G401.6 (cell line): ENCODE results near the gene RAB3IL1.
"Not testable (repeated sequence)": the region's sequence is repeated elsewhere in the genome, so short reads cannot be mapped to it uniquely, and the experiment has no call there.

Experiments used
- FAIRE-seq: peaks from 2 replicates; lab custom pipeline; 2012; peaks lifted over from hg19 to GRCh38; lab: Jason Lieb, UNC

Gene RAB3IL1

DNA sequence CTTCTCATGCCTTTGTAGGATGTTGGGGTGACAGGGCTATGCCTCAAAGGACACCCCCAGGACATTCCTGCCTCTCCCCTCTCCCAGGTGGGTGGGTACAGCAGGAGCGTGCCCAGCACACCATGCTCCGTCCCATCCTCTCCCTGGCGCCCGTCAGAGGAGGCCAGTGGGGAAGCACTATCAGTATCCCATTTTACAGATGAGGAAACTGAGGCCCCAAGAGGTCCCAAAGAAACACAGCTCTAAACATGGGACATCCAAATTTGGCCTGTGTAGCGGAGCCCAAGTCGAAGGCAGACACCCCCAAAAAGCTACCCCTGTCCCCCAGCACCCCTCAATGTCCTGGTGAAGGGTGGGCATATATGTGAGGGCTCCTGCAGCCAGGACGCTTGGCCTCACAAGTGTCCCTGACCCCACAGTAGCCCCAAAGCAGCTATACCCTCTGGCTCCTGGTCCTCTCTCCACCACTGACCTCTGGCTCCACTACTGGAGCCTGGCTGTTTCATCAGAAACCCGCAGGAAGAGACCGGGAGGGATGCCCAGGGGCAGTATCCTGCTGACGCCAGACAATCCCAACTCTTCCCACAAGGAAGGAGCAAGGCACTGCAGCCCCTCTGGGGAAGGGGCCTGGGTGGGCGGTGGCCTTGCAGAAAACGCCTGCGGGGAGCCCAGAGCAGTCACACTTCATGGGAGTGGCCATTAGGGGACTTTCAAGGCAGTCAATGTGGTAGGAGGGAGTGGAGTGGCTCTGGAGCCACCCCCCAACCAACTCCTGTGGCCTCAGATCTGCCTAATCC lies 31.4 kb downstream of the RAB3IL1 start:
- FAIRE-seq, result no peak

DNA sequence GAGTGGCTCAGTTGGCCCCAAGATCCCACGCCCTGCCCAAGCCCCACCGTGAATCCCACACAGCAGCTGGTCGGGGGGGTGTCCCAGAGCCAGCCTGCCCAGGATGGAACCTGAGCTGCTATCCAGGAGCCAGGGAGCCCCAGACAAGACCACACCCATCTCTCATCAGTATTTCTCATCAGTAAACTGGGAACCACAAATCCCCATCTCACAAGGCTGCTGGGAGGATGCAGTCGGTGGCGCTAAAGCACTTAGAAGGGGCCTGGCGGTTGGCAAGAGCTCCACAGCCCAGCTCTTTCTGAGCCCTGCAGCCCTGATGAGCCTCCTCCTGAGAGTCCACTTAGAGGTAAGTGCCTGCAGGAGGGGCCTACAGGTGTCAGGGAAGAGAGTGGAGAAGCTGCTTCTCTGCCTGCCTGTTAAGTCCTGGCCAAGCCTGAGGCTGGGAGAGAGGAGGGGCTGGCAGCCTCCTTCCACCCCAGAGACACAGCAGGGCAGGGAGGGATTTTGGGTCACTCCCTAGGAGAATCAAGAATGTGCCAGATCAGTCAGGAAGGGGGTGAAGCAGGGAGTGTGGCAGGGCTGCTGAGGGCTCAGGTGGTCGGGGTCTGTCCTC lies 32.1 kb downstream of the RAB3IL1 start:
- FAIRE-seq, result no peak

DNA sequence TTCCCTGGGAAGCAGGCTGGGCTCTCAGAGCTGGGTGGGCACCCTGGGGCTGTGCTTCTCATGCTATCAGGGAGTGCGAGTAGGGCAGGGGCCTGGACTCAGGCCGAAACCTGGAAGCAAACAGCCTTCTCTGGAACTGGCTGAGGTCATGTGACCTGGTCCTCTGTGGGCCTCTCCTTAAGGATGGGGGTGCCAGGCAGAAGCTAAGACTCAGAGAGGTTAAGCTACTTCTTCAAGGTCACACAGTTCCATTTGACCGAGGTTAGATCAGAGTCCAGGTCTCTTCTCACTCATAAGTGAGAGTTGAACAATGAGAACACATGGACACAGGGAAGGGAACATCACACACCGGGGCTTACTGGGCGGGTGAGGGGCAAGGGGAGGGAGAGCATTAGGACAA lies 33.4 kb downstream of the RAB3IL1 start:
- no peak for FAIRE-seq

DNA sequence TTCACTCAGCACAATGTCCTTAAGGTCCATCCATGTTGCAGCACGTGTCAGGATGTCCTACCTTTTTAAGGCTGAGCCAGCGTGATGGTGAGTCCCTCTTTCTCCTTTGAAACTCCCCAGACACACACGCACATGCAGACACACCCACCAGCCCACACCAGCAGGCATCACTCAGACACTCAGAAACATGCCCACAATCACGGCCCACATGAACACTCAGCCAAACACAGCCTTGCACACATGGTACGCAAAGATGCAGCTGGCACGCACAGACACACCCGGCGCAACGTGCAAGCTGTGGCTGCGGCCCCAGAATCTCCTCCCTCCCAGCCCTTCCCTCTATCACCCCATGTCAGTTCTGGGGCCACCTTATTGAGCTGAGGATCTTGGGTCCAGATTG lies 34.0 kb downstream of the RAB3IL1 start:
- no peak for FAIRE-seq

DNA sequence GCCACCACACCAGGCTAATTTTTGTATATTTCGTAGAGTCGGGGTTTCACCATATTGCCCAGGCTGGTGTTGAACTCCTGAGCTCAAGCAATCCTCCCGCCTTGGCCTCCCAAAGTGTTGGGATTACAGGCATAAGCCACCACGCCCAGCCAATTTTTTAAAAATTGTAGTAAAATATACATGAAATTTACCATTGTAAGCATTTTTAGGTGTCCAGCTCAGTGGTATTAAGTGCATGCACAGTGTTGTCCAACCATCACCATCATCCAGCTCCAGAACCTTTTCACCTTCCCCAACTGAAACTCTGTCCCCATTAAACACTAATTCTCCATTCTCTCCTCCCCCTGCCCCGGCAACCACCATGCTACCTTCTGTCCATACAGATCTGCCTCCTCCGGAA lies 34.5 kb downstream of the RAB3IL1 start:
- no peak for FAIRE-seq

DNA sequence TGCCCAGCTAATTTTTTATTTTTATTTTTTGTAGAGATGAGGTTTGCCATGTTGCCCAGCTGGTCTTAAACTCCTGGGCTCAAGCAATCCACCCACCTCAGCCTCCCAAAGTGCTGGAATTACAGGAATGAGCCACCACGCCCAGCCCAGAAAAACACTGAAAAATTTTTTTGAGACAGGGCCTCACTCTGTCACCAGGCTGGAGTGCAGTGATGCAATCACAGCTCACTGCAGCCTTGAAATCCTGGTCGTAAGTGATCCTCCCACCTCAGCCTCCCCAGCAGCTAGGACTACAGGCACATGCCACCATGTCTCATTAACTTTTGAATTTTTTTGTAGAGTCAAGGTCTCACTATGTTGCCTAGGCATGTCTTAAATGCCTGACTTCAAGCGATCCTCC lies 35.1 kb downstream of the RAB3IL1 start:
- not testable (repeated sequence) for FAIRE-seq

DNA sequence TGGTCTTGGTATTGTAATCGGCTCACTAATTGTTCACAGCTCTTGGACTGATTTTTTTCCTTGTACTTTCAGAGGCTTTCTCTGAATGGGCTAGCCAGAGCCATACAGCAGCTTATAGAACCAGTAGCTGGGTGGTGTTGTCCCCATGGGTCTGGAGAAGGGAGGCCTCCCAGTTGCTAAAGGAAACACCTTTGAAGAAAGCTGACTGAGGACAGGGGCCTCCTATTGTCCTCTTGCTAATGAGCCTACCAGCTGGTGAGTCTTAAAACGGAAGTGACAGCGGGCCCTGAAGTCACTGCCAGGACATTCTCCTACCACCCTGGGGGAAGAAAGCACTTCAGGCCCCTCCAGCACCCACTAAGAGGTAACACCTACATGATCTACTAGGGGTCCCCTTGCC lies 36.0 kb downstream of the RAB3IL1 start:
- no peak for FAIRE-seq

DNA sequence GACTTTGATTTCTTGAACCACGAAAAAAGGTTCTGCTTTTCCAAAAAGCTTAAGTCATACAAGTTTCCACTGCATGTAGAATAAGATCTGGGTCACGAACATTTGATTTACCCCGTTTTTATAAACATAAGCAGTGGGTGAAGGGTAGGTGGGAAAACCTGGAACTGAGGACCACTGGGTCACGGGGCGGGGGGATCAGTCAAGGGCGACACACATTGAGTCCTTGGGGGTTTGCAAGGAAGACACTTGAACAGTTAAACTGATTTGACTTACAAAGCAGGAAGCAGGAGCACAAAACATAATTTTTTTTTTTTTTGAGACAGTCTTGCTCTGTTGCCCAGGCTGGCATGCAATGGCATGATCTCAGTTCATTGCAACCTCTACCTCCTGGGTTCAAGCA lies 36.9 kb downstream of the RAB3IL1 start:
- no peak for FAIRE-seq

DNA sequence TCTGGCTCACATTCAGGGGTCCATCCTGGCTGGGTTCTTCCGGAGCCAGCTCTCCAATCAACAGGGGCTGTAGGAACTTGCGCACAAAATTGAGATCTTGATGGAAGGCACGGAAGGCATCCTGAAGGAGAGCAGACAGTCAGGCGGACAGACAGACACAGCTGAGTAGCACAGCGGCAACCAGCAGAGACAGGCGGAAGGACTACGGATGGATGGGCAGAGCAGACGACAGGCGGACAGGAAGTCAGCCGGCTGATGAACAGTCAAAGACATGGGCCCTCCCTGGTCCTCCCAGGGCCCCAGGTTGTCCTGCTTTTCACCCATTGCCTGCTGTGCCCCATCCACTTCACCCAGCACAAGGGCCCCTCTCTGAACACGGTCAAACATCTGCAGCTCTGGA lies 37.3 kb downstream of the RAB3IL1 start:
- FAIRE-seq, result no peak

DNA sequence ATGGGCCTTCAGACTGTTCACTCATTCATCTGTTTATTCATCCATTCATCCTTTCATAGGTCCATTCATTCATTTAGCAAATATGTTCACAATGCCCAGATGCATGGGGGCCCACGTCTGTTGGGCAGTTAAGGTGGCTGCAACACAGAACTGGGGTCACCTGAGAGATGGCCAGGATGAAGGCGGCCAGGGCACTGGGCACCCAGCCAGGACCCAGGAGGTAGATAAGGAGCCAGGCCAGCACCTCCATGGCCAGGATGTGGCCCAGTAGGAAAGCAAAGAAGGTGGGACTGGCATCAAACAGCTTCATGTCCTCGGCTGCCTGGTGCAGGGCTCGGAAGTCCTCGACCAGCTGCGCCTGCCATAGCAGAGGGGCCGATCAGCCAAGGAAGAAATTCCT lies 38.2 kb downstream of the RAB3IL1 start:
- no peak for FAIRE-seq

DNA sequence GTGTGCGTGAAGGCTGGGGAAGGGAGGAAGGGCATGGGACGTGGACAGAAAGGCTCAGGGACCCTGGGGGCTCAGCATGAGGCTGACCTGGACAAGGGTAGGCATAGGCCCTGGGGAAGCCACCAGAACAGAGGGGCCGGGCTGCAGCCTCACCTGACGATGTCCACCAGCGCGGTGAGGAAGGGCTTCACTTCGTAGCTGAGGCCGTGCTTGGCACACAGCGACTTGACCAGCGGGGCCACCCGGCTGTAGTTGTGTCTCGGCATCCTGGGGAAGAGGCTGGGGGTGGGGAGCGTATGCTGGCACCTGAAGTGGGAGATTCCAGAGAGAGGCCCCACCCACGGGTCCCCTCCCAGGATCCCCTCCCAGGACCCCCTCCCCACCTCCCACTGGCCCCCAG lies 41.7 kb downstream of the RAB3IL1 start:
- no peak for FAIRE-seq

DNA sequence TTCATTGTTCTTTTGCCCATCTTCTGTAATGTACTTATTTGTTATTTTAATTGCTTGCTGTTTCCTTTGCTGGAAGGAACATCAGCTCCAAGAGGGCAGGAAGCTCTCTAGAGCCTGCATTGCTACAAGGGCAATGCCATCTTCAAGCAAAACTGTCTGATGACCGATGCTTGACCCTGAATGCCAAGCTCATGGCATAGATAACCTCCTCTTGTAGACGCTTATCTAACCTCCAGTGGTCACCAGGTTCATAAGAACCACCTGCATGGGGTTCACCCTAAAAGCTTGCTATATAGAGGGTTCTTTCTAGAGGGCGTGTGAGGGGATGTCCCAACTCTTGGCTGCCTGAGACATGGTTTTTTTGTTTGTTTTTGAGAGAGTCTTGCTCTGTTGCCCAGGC lies 42.5 kb downstream of the RAB3IL1 start:
- no peak for FAIRE-seq

DNA sequence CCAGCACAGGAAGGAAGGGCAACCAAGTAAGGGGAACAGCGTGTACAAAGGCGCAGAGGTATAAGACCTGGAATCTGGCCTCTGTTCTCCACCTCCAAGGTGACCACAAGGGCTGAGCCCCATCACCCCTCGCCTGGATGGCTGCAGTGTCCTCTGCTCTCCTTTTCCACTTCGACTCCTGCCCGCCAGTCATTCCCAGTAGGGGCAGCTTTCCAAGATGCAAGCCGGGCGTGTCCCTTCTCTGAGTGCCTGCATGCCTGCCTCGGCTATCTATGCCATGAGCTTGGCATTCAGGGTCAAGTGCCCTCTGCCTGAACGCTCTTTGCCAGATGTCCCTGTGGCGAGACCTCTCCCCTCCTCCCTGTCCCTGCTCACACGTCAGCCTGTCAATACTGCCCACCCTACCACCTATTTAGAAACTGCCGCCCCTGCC lies 43.0 kb downstream of the RAB3IL1 start:
- no peak for FAIRE-seq

DNA sequence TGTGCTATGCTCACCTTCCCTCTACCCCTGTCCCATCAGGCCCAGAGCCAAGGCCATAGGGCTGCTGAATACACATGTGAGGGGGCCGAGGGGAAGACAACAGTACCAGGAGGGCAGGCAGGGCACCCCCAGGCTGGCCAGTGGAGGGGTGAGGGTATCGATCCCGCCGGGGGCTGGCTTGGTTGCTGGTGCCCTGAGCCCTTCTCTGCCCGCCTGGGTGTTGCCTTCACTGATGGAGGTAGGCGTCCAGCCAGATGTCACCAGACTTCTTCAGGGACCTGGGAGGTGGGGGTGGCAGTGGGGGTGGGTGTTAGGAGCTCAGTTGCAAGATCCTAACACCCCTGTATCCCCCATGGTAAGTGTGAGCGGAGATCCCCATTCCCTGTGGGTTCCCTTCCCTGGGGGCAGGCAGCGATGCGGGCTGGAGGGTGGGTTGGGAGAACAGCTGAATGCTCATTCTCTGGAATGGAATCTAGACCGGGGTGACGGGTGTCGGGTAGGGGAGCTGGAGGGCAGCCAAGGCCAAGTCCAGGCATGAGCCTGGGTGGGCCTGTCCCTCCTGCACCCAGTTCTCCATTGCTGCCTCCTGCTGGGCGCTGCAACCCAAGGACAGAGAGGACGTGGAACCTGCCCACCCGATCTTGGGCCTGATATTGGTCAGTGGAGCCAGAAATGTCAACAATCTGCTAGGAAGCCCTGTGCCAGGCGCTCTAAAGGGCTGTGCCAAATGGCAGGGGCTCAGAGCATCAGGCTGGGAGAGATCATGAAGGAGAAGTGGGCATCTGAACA lies 43.6 kb downstream of the RAB3IL1 start:
- no peak for FAIRE-seq

DNA sequence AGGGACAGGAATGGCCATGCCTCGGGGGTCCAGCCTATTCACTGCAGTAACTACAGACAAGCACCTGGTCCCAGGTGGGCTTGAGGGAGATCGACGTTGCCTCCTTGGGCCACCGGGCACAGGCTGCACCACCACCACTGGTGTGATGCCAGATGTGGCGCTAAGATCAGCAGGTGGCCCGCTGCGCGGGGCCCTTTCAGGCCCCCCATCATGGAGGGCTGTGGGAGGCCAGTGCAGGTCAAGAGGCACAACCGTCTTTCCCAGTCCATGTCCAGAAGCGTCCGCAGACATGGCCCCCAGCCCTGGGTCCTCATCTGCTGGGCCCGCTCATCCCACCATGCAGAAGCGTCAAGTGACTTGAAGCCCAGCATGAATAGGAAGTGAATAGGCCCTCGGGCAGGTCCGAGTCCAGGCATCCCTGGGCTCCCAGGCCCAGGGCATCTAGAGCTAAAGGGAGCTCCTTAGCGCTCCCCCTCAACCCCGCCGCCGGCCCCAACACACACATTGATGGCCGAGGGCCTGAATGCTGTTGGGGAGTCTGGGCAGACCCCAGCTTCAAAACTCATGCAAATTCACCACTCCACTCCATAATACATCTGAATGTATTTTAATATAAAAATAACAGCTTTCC lies 44.3 kb downstream of the RAB3IL1 start:
- no peak for FAIRE-seq

DNA sequence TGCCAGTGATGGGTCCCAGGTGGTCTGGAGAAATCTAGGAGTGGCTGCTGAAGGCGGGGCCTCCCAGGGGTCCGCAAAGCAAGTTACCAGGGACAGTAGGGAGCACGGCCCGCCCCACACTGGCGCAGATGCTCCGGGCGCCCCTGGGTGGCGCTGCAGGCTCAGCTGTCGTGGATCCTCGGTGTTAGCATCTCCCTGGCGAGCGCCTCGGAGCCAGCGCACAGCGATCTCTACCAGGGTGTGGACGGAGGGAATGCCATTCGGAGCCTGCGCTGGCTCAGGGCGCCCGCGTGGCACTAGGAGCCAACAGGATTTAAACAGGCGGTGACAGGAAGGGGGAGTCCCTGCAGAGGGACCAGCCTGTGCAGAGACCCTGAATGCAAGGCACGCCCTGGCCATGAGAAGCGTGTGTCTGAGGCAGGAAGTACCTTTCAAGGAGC lies 46.2 kb downstream of the RAB3IL1 start:
- FAIRE-seq, result no peak

DNA sequence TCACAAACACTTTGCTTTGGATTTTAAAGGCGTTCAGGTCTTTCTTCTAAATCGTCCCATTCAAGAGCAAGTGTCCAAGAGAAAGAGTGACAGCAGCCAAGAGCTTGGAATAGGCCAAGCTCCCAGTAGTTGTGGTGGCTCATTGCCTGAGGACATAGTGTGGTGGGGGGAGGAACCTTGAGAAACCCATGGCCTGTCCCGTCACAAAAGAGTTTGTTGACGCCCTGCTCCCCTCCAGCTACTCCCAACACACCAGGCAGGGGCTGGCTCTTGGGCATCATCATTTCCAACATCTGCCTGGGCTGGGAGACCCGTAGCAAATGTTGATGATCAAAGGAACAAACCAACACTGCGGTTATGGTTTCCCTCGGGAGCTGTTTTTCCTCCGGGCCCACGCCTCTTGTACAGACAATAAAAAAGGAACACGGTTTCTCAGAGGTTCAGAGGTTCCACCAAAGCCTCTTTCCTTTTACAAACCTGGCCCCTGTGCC lies 46.8 kb downstream of the RAB3IL1 start:
- no peak for FAIRE-seq

DNA sequence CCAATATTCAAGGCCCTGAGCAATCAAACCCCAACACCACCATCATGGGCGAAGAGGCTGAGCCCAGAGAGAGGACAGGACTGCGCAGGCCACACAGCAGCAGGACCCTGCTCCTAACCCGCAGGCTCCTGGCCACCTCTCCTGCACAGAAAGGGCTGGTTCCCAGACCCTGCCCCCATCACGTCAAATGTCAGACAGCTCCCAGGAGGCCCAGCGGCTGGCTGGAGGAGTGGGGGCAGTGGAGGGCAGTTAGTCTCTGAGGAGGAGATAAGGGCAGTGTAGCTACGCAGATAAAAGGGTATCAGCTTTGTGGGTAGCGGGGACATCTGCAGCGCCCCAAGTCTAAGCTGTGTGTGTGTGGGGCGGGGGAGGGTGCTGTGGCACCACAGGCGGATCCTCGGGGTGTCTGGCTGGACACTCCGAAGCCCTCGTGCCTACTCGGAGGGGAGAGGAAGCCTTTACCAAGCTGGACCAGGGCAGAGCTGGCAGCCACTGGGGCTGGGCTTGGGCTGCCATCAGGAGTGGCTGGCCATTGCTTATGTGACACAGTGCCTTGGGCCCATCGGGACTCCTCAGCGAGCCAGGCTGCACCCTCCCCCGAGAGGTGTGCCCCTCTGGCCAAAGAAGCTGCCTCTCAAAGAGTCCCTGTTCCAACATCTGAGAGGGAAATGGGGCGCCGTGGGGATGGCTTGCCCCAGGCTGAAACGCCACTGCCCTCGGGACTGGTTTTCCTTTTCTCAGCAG lies 47.5 kb downstream of the RAB3IL1 start:
- no peak for FAIRE-seq

DNA sequence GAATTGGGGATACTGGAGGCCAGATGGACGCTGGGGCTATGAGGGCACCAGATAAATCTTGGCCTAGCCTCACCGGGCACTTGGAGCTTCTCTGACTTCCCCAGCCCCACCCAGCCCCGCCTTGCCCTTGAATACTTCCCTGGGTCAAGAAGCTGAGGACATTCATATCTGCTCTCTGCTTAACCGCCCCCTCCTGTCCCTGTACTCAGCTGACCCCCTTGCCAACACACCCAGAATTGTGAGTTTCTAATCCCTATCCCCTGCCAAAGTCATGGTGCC lies 48.0 kb downstream of the RAB3IL1 start:
- no peak for FAIRE-seq

DNA sequence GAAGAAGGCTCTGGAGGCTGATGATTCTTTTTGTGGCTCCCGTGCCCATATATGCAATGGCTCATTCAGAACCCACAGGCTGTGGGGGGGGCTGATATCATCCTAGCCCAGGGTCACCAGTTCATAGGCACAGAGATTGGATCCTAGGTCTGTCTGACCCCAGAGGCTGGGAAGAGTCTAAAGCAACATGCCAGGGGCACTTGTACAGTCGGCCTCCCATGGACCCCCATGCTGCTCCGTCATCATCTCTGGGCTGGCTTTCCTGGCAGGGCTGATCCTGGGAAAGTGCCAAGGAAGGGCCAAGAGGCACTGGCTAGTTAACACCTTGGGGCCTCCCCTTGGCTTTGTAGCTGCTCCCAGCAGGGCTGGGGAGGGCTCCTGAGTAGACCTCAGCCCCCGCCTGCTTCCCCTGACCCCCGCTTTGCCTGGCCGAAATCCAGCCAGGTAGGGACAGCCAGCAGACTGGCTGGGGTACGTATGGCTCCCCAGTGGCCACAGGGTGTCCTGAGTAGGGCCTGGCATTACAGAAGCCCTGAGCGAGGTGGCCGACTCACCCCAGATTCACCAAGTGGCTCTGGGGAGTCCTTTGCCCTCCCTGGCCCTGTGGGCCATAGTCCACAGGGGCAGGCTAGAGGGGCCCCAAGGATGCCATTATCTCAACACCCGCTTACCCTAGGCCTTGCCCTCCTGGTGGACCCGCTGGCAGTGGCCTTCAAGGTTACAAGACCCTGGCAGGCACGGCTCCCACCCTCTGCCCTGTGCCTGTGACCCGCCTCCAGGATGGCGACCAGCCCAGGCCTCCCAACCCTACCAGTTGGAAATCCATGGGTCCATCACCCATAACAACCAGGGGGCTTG lies 48.6 kb downstream of the RAB3IL1 start:
- no peak for FAIRE-seq

DNA sequence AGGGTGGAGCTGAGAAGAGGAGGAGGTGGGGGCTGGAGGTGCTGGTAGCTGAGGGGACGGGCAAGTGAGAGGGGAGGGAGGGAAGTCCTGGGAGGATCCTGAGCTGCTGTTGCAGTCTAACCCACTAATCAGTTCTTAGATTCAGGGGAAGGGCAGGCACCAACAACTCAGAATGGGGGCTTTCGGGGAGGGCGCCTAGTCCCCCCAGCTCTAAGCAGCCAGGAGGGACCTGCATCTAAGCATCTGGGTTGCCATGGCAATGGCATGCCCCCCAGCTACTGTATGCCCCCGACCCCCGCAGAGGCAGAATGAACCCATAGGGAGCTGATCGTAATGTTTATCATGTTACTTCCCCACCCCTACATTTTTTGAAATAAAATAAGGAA lies 50.4 kb downstream of the RAB3IL1 start:
- FAIRE-seq, result no peak
